GM12878 (cell line): Measurements from ENCODE around the gene AGAP9. TPM values are rescaled to one million over a fixed set of nuclear protein-coding genes. Genes with fewer than 3 reads are reported as not detected.

Source experiments
- ATAC-seq: fragments of 200-7000 bp; cut with Tn5 transposase; 3 replicates; pipeline ENCODE4 v1.9.1; 2020; ENCODE audit warnings: mild to moderate bottlenecking, moderate library complexity
- BruUV-seq: library from RNA; stranded (reverse); fragments of 400-500 nt; replicated peaks from 2 replicates; lab custom pipeline; 2021; lab: Mats Ljungman, UMichigan
- CTCF ChIA-PET: fragments of 300-600 bp; sonication (Branson Sonifier 250); formaldehyde crosslinking; extraction: SDS; loops from one replicate; lab custom pipeline; 2021; ENCODE audit warnings: inconsistent platforms; lab: Yijun Ruan, JAX
- POLR2A ChIA-PET: fragments of 350-600 bp; formaldehyde crosslinking; extraction: SDS; loops from one replicate; lab custom pipeline; 2021; ENCODE audit warnings: inconsistent platforms; lab: Charles Lee
- RAD21 ChIA-PET: fragments of 300-600 bp; sonication (Branson Sonifier 250); formaldehyde crosslinking; loops from one replicate; lab custom pipeline; 2023; ENCODE audit warnings: antibody characterized with exemption; ENCODE audit not compliant: unreplicated experiment; lab: Charles Lee
- SMC1A ChIA-PET: fragments of 300-600 bp; sonication (Branson Sonifier 250); formaldehyde crosslinking; loops from one replicate; lab custom pipeline; 2023; ENCODE audit not compliant: unreplicated experiment, uncharacterized antibody; lab: Charles Lee
- DNase-seq: peaks from one replicate; pipeline ENCODE4 v3.0.0-alpha.2; 2011; ENCODE audit warnings: low read depth, low spot score
- FAIRE-seq: peaks from 3 replicates; lab custom pipeline; 2011; peaks lifted over from hg19 to GRCh38; lab: Jason Lieb, UNC
- H2AFZ ChIP-seq: 2 replicates; pipeline ENCODE4 v1.6.0; 2011; ENCODE audit warnings: low read depth, low read length, control low read depth; ENCODE audit not compliant: control insufficient read depth
- H3K27ac ChIP-seq: 2 replicates; pipeline ENCODE4 v1.5.1; 2011; ENCODE audit warnings: control low read depth; ENCODE audit not compliant: control insufficient read depth, insufficient read depth
- H3K27me3 ChIP-seq, 2 experiments: replicated peaks in 1 of 2; 2 replicates each; pipeline versions ENCODE4 v1.6.0 to v1.6.1; 2011; ENCODE audit warnings: low read length in 1 of 2; ENCODE audit not compliant: control insufficient read depth in 2 of 2, insufficient read depth in 2 of 2
- H3K36me3 ChIP-seq, 2 experiments: 2 replicates each; pipeline ENCODE4 v1.5.1; 2011; ENCODE audit warnings: low read length in 1 of 2; ENCODE audit not compliant: control insufficient read depth in 2 of 2, insufficient read depth in 2 of 2
- H3K4me1 ChIP-seq: 2 replicates; pipeline ENCODE4 v1.6.1; 2011; ENCODE audit warnings: mild to moderate bottlenecking, low read length, moderate library complexity, mixed read lengths; ENCODE audit not compliant: control insufficient read depth, insufficient read depth
- H3K4me2 ChIP-seq: 2 replicates; pipeline ENCODE4 v1.6.0; 2011; ENCODE audit warnings: control low read depth; ENCODE audit not compliant: control insufficient read depth, insufficient read depth
- H3K4me3 ChIP-seq: fragments of 200-600 bp; sonication (generic); 2 replicates; pipeline ENCODE4 v1.5.1; 2016
- H3K79me2 ChIP-seq: 2 replicates; pipeline ENCODE4 v1.6.0; 2011; ENCODE audit warnings: low read length; ENCODE audit not compliant: control insufficient read depth, insufficient read depth
- H3K9ac ChIP-seq: 2 replicates; pipeline ENCODE4 v1.8.0; 2011; ENCODE audit warnings: low read length, control low read depth, mixed read lengths; ENCODE audit not compliant: control insufficient read depth, insufficient read depth
- H3K9me3 ChIP-seq: replicated peaks from 3 replicates; pipeline ENCODE4 v1.5.1; 2011; ENCODE audit warnings: mild to moderate bottlenecking, low read length; ENCODE audit not compliant: control insufficient read depth, insufficient read depth
- H4K20me1 ChIP-seq: 2 replicates; pipeline ENCODE4 v1.6.0; 2011; ENCODE audit not compliant: control insufficient read depth, insufficient read depth
- BCLAF1 ChIP-seq: fragments of 450-650 bp; IDR thresholded peaks from 2 replicates; pipeline ENCODE4 v1.6.1; 2017; ENCODE audit warnings: antibody characterized with exemption, mild to moderate bottlenecking, moderate library complexity
- IKZF1 ChIP-seq: fragments of 450-650 bp; conservative IDR thresholded peaks from 2 replicates; pipeline ENCODE4 v1.6.1; 2017; ENCODE audit warnings: antibody characterized with exemption, mild to moderate bottlenecking
- IRF4 ChIP-seq: IDR thresholded peaks from 2 replicates; pipeline ENCODE4 v1.6.1; 2011; ENCODE audit warnings: low read depth, low read length
- JUND ChIP-seq: IDR thresholded peaks from 2 replicates; pipeline ENCODE4 v1.6.1; 2012; ENCODE audit warnings: low read depth, mild to moderate bottlenecking, low read length, improper control_type of control experiment, moderate library complexity
- SKIL ChIP-seq: fragments of 450-650 bp; IDR thresholded peaks from 2 replicates; pipeline ENCODE4 v1.6.1; 2017; ENCODE audit warnings: mild to moderate bottlenecking, low read depth, inconsistent platforms; ENCODE audit not compliant: poor library complexity, severe bottlenecking
- SMAD1 ChIP-seq: fragments of 450-650 bp; IDR thresholded peaks from 2 replicates; pipeline ENCODE4 v1.6.1; 2018; ENCODE audit warnings: mild to moderate bottlenecking, low read depth; ENCODE audit not compliant: partially characterized antibody
- ZNF687 ChIP-seq: fragments of 450-650 bp; IDR thresholded peaks from 2 replicates; pipeline ENCODE4 v1.6.1; 2017; ENCODE audit warnings: mild to moderate bottlenecking, moderate library complexity
- WGBS: methylation state at CpG from one replicate; pipeline ENCODE4 v1.1.6; 2016; ENCODE audit warnings: low lambda C conversion rate; ENCODE audit not compliant: insufficient replicate concordance, insufficient coverage; ENCODE audit errors: missing lambda C conversion rate; 5-methylcytosine and 5-hydroxymethylcytosine counted together
- in situ Hi-C: fragments of 300-500 bp; cut with MboI; formaldehyde crosslinking; loops from 9 replicates; pipeline ENCODE4 v1.14.3; 2018; ENCODE audit warnings: mixed read lengths
- intact Hi-C: fragments of 100-400 bp; cut with micrococcal nuclease; formaldehyde crosslinking; loops from one replicate; pipeline ENCODE4 v1.14.2; 2022; ENCODE audit not compliant: unreplicated experiment
- polyA plus RNA-seq, 11 experiments: library from polyadenylated mRNA; depleted of rRNA in 4 of 11; unstranded in 6 of 11; stranded (reverse) in 5 of 11; fragments of >200 nt; fragmentation: Nextera tagmentation in 4 of 11; fragmentation: Illumina TruSeq in 1 of 11; extraction: Ambion mirVana in 4 of 11; extraction: Trizol in 1 of 11; gene quantifications; 1 replicate in 1 of 11; 2 replicates in 10 of 11; pipeline versions ENCODE4 v1.2.1 to v1.2.3, GENCODE V29; 2011 to 2016; ENCODE audit warnings: inconsistent platforms in 2 of 11, missing spikeins in 2 of 11, low read depth in 1 of 11
- total RNA-seq, 4 experiments: library from RNA; depleted of rRNA in 3 of 4; stranded (reverse); fragments of >200 nt in 3 of 4; fragmentation: Illumina TruSeq in 1 of 4; extraction: Trizol in 1 of 4; gene quantifications; 2 replicates each; pipeline versions ENCODE4 v1.2.1 to v1.2.3, GENCODE V29; 2013 to 2021

The AGAP9 gene
- total and polyA plus RNA-seq, 10 of the 15 experiments (the other 5 are each of a cell fraction or from before 2014, with no cell fraction given) = 0.32 to 8.8 (median 3.6) TPM

- Histone ChIP-seq H3K9me3 (no peaks in the 10 kb centered on the region), H3K4me1 (no peaks in the 10 kb centered on the region), H3K4me3 (no peak overlapping the region), H3K4me2 (no peak overlapping the region), H4K20me1 (no peaks in the 10 kb centered on the region), H2AFZ (no peak overlapping the region), H3K27ac (no peak overlapping the region), H3K79me2 (no peaks in the 10 kb centered on the region), H3K27me3 (peaks cover 0 to 1% of the 10 kb centered on the region in 2 experiments; a peak in 2 of 4 replicates), H3K9ac (no peak overlapping the region), H3K36me3 (no peaks in the 10 kb centered on the region)
- in situ Hi-C loops = no loop called here
- CTCF ChIA-PET = no interaction called here
- POLR2A ChIA-PET = no interaction called here
- ATAC-seq = no peak
- RAD21 ChIA-PET = no interaction called here
- SMC1A ChIA-PET = no interaction called here
- DNase-seq = no peak
- no peak for FAIRE-seq
- BruUV-seq = no TSS peak
- 4% methylated on average over 4 of the region's 4 CpGs for WGBS
- no peak for TF ChIP-seq JUND
- intact Hi-C loops = no loop called here
These were observed 64.8 kb downstream of the AGAP9 start for GRCh38 chr10:47458466-47459154.

GRCh38 chr10:47457826-47458225 is 65.6 kb downstream of the AGAP9 start:
- no peak overlapping the region for H3K4me2 ChIP-seq
- RAD21 ChIA-PET = no interaction called here
- H3K79me2 ChIP-seq = no peaks in the 10 kb centered on the region
- BruUV-seq = no TSS peak
- SMC1A ChIA-PET = no interaction called here
- H3K9me3 ChIP-seq = no peaks in the 10 kb centered on the region
- peaks cover 0 to 3% of the 10 kb centered on the region in 2 experiments; a peak in 3 of 4 replicates for H3K27me3 ChIP-seq
- H3K27ac ChIP-seq = no peak overlapping the region
- ATAC-seq (no peak), FAIRE-seq (no peak), DNase-seq (no peak)
- no peak overlapping the region for H2AFZ ChIP-seq
- in situ Hi-C loops (no loop called here), intact Hi-C loops (no loop called here)
- no peaks in the 10 kb centered on the region for H3K4me1 ChIP-seq
- WGBS = 0% methylated on average over 1 of the region's 1 CpG
- no peaks in the 10 kb centered on the region for H3K36me3 ChIP-seq
- CTCF ChIA-PET = no interaction called here
- no peak overlapping the region for H3K4me3 ChIP-seq
- POLR2A ChIA-PET = no interaction called here
- no peaks in the 10 kb centered on the region for H4K20me1 ChIP-seq
- no peak overlapping the region for H3K9ac ChIP-seq
- TF ChIP-seq SKIL (no peak), ZNF687 (no peak), IKZF1 (no peak), BCLAF1 (no peak), SMAD1 (no peak), IRF4 (no peak)
